HG02852 (cell line): ENCODE measurements around the gene ZNRD2.

ENCODE experiments used
- ATAC-seq: cut with Tn5 transposase; IDR thresholded peaks from one replicate; pipeline ENCODE4 v1.9.1; 2021; ENCODE audit warnings: mild to moderate bottlenecking, moderate library complexity; ENCODE audit not compliant: unreplicated experiment

The ZNRD2 gene

GRCh38 chr11:65571940-65572339 is 1.7 kb downstream of the ZNRD2 start:
- no peak for ATAC-seq

GRCh38 chr11:65572356-65573051 is 2.2 kb downstream of the ZNRD2 start, which contains the start of gene FAM89B:
Gene FAM89B, plus strand, starts transcription at chr11:65572538. Its CDS starts 132 bp downstream, at chr11:65572670.
- ATAC-seq, result no peak

- no peak for ATAC-seq
Observed at GRCh38 chr11:65573391-65574079, 3.3 kb downstream of the ZNRD2 start.

- peak; percentile 23 for ATAC-seq
Observed at GRCh38 chr11:65574109-65574810, 4.0 kb downstream of the ZNRD2 start.

DNA sequence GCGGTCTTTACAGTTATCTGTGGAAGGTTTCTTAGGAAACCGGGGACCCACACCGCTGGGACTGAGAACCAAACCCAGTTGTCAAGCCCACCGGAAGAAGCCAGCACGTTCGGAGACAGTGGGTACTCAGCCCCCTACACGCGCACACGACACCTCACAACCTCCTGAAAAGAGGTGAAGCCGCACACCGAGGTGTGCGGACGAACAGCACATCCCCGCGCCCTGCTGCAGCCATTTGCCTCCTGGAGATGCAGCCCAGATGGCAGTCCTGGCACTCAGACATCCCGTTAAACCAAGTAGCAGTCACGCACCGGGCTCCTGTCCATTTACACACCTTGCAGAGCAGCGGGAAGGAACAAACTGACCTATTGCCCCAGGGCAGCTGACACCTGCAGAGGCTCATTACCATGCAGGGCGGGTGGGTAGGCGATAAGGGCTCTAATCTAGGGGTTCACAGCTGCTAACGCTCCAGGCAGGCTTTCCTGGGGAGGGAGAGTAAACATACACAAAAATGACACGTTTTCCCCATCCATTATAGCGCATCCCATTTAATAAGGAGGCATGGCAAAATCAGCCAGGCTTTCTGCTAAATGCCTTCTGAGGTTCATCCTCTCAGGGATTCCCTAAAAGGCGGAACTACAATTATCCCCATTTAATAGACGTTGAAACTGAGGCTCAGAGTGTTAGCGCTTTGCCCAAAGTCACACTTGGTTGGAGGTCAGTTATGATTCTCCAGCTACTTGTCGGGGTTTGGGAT is 4.7 kb downstream of the ZNRD2 start:
- ATAC-seq, result no peak

DNA sequence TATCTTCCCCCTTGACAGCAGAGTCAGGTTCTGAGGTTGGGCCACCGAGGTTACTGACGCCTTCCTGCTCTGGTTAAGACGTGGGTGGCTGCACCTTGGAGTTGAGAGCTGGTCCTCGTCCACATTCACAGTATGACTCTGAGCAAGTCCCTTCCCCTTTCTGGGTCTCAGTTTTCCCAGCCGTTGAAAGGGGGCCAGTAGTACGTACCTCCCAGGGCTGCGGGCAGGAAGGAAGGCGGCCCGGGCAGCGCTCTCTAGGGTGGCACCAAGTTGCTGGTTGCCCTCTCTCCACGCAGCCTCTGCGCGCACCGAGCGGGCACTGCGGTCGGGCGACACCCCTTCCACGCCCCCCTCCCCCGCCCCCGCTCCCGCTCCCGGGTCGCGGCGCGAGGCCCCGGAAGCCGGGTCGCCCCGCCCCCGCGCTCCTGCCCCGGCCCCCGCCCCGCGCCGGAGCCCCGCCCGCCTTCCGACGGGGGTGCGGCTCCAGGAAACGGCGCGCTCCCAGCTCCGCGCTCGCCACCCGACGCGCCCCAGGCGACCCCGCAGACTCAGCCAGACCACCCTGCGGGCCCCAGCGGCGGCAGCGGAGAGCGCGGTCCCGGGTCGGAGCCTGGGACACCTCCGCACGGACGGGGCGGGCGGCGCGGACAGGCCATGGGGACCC is 5.4 kb downstream of the ZNRD2 start, which contains the start of gene EHBP1L1:
TSS of gene EHBP1L1 (plus strand) at position 486 of the 664 bp plus-strand sequence. CDS start 250 bp downstream, outside the sequence.
- peak; percentile 27 for ATAC-seq

- no peak for ATAC-seq
Observed at GRCh38 chr11:65576232-65576866, 6.1 kb downstream of the ZNRD2 start.

GRCh38 chr11:65576867-65577755 is 6.8 kb downstream of the ZNRD2 start:
- ATAC-seq, result no peak

DNA sequence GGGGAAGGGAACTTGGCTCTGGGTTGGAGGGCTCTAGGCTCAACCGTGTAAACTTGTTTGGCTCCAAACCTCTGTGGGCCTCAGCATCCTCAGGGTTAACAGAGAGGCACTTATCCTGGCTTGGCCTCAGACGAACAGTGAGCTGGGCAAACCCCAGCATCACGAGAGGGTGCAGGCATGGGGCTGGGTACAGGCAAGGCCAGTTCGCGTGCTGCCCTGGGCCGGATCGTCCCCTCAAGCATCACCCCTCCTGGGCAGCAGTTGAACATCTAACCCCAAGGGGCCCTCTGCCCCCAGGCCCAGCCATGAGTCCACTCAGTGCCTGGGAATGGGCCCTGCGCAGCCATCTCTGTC is 7.5 kb downstream of the ZNRD2 start:
- ATAC-seq, result no peak

DNA sequence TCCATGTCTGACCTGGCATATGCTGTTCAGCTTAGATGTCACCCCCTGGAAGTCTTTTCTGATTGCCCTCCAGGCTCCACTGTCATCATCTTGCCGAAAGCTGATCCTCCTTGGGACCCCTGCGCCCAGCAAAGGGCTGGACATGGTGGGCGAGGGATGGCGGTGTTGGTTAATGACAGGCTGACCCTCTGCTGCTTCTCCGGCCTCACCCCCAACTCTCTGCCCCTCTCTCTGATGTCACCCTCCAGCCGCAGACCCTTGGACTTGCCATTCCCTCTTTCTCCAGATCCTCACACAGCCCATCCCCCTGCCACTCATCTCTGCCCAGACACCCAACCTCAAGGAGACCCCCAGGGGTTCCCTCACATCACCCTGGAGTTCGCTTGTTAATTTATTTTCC is 7.9 kb downstream of the ZNRD2 start:
- no peak for ATAC-seq

DNA sequence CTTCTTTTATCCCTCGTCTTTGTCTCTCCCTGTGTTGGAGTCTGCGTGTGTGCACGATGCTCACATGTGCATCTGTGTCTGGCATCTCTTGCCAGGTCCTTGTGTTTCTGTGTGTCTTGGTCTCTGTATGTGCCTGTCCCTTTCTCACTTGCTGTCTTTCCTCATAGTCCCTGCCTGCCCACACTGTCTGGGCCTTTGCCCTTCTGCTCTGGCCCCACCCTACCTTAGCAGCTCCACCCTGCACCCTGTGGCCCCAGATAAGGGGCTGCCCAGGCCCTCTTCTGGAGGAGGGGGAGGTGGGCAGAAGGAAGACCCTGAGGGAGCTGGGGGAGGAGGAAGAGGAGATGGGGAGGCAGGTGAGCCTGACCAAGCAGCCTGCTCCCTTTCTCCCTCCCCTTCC is 8.4 kb downstream of the ZNRD2 start:
- ATAC-seq, result no peak

GRCh38 chr11:65579291-65579690 is 9.0 kb downstream of the ZNRD2 start:
- ATAC-seq, result no peak

DNA sequence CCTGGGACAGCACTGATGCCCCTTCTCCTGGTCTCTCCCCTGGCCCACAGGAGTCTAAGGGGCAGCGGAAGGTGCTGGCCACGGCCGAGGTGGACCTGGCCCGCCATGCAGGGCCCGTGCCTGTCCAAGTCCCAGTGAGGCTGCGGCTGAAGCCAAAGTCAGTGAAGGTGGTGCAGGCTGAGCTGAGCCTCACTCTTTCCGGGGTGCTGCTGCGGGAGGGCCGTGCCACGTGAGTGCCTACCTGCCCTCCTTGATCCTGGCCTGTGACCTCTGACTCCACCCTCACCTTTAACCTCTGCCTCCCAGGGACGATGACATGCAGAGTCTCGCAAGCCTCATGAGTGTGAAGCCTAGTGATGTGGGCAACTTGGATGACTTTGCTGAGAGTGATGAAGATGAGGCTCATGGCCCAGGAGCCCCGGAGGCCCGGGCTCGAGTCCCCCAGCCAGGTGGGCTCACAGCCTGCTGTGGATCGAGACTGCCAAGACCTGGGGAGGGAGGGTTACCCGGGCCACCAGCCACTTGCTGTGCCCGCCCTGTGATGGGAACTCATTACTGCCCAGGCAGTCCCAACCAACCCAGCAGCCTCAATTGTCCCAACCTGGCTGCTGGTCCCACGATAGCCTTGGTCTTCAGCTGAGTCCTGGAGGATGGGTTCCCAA is 9.9 kb downstream of the ZNRD2 start:
- no peak for ATAC-seq

DNA sequence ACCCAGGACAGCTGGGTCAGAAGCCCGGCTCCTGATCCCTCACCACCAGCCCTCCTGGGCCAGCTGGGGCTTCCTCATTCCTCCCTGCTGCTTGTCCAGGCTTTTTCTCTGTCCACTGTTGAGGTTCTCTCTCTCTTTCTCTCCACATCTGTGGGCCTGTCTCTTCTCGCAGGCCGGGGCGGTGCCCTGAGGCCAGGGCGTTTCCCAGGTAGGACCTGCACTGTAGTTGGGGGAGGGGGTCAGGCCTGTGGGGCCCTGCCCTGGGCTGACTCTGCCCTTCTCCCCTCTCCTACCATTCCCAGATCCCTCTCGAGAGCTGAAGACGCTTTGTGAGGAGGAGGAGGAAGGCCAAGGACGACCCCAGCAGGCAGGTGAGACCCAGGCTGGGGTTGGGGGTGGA is 10.5 kb downstream of the ZNRD2 start:
- ATAC-seq, result no peak

DNA sequence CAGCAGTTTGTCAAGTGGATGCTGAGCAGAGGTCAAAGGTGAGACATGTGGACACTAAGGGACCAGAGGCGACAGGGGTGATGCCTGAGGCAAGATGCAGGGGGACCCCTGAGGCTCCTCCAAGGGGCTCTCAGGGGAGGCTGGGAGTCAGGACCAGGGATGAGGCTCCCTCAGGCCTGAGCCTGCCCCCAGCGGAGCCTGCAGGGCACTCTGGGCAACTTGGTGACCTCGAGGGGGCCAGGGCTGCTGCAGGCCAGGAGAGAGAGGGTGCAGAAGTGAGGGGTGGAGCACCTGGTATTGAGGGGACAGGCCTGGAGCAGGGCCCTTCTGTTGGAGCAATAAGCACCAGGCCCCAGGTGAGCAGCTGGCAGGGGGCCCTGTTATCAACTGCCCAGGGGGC is 11.7 kb downstream of the ZNRD2 start:
- no peak for ATAC-seq

DNA sequence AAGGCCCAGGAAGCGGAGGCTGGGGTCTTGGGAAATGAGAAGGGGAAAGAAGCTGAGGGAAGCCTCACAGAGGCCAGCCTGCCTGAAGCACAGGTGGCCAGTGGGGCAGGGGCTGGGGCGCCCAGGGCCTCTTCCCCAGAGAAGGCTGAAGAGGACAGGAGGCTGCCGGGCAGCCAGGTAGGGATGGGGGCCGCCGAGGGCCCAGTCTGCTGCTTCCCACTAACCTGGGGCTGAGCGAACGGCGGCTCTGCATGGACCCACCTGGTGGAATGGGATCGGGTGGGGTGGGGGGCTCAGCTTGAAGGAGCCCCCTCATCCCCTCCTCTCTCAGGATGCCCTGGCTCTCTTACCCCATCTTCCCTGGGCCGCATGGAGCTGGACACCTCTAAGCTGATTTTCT is 13.3 kb downstream of the ZNRD2 start:
- ATAC-seq, result no peak

GRCh38 chr11:65584106-65584505 is 13.8 kb downstream of the ZNRD2 start:
- ATAC-seq, result no peak

DNA sequence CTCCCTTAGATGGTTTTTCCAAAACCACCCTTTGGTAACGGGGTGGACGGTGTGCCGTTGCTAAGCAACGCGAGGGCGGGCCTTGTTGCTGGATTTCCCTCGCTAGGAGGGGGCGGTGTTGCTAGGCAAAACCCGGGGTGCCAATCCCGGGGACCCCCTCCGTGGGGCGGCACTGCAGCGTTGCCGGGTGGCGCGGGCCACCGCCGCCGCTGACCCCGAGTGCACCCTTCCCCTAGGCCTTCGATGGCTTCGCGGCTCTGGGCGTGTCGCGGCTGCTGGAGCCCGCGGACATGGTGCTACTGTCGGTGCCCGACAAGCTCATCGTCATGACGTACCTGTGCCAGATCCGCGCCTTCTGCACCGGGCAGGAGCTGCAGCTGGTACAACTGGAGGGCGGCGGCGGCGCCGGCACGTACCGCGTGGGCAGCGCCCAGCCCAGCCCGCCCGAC is 14.5 kb downstream of the ZNRD2 start:
- no peak for ATAC-seq
